Gastroesophageal sphincter (tissue), 4 donors: ENCODE results near the gene DACT2. TPM values are rescaled to one million over a fixed set of nuclear protein-coding genes. Genes with fewer than 3 reads are reported as not detected.
A peak's percentile ranks its signal among the peaks of the same experiment; 100 is the strongest.

ENCODE experiments used
- ATAC-seq: fragments of 150-250 bp; one replicate; pipeline ENCODE4 v1.9.1; 2016; ENCODE audit warnings: mild to moderate bottlenecking, moderate library complexity
- H3K27ac ChIP-seq, 4 donors: fragments of 200-600 bp; sonication (generic) in 3 of 4; 1 replicate in 3 of 4; 2 replicates in 1 of 4; pipeline ENCODE4 v1.5.1; 2016 to 2019
- H3K27me3 ChIP-seq: fragments of 200-600 bp; sonication (generic); one replicate; pipeline ENCODE4 v1.5.1; 2019
- H3K36me3 ChIP-seq, 2 donors: fragments of 200-600 bp; sonication (generic); one replicate each; pipeline ENCODE4 v1.5.1; 2019; ENCODE audit warnings: control low read depth in 1 of 2
- H3K4me1 ChIP-seq, 3 donors: fragments of 200-600 bp; sonication (generic); 1 replicate in 2 of 3; 2 replicates in 1 of 3; pipeline ENCODE4 v1.5.1; 2016 to 2019; ENCODE audit warnings: control low read depth in 2 of 3
- H3K4me3 ChIP-seq, 2 donors: fragments of 200-600 bp; sonication (generic); one replicate each; pipeline ENCODE4 v1.5.1; 2019; ENCODE audit warnings: mild to moderate bottlenecking in 1 of 2, moderate library complexity in 1 of 2
- H3K9me3 ChIP-seq, 3 donors: fragments of 200-600 bp; sonication (generic); one replicate each; pipeline ENCODE4 v1.5.1; 2017 to 2019; ENCODE audit warnings: control low read depth in 2 of 3
- EP300 ChIP-seq: sonication (generic); formaldehyde crosslinking; IDR thresholded peaks from one replicate; pipeline ENCODE4 v1.6.1; 2017; ENCODE audit warnings: antibody characterized with exemption, mild to moderate bottlenecking
- POLR2A ChIP-seq, 2 donors: fragments of 450-650 bp; IDR thresholded peaks; one replicate each; pipeline ENCODE4 v1.6.1; 2017; ENCODE audit warnings: antibody characterized with exemption in 2 of 2, mild to moderate bottlenecking in 2 of 2, moderate library complexity in 1 of 2
- POLR2AphosphoS5 ChIP-seq: sonication (generic); formaldehyde crosslinking; IDR thresholded peaks from one replicate; pipeline ENCODE4 v1.6.1; 2017; ENCODE audit warnings: antibody characterized with exemption
- WGBS, 2 donors: methylation state at CpG; one replicate each; pipeline ENCODE4 v1.1.5; 2018; ENCODE audit warnings: low coverage in 1 of 2; 5-methylcytosine and 5-hydroxymethylcytosine counted together
- total RNA-seq, 4 donors: library from RNA; depleted of rRNA; stranded (reverse); fragments of >200 nt; gene quantifications; one replicate each; pipeline ENCODE4 v1.1.0, GENCODE V29; 2016
- TF ChIP-seq, protein P1 (sequence below), 4 experiments: fragments of 200-600 bp in 2 of 4; fragments of 450-650 bp in 2 of 4; sonication (generic) in 1 of 4; IDR thresholded peaks; one replicate each; pipeline ENCODE4 v1.5.1; 2017 to 2019; ENCODE audit warnings: antibody characterized with exemption in 4 of 4, mild to moderate bottlenecking in 2 of 4, moderate library complexity in 2 of 4

The DACT2 gene
- total RNA-seq, 4 donors from 2014 or later: 0.54 to 4.3 (median 1.5) TPM

- ATAC-seq: no peak
- no peaks in the 10 kb centered on the region for H3K4me1 ChIP-seq
- TF ChIP-seq POLR2AphosphoS5 (no peak), EP300 (no peak), POLR2A (IDR thresholded peaks at IDR 0.05) (no peak)
- TF ChIP-seq, protein P1, sequence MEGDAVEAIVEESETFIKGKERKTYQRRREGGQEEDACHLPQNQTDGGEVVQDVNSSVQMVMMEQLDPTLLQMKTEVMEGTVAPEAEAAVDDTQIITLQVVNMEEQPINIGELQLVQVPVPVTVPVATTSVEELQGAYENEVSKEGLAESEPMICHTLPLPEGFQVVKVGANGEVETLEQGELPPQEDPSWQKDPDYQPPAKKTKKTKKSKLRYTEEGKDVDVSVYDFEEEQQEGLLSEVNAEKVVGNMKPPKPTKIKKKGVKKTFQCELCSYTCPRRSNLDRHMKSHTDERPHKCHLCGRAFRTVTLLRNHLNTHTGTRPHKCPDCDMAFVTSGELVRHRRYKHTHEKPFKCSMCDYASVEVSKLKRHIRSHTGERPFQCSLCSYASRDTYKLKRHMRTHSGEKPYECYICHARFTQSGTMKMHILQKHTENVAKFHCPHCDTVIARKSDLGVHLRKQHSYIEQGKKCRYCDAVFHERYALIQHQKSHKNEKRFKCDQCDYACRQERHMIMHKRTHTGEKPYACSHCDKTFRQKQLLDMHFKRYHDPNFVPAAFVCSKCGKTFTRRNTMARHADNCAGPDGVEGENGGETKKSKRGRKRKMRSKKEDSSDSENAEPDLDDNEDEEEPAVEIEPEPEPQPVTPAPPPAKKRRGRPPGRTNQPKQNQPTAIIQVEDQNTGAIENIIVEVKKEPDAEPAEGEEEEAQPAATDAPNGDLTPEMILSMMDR (IDR thresholded peaks at IDR 0.05): no peak
- 60 to 62% methylated on average over 4 to 7 of the region's 9 CpGs for WGBS, 2 donors
- no peak overlapping the region for H3K27ac ChIP-seq
- H3K4me3 ChIP-seq: no peak overlapping the region
- H3K9me3 ChIP-seq: no peaks in the 10 kb centered on the region
- H3K36me3 ChIP-seq: no peaks in the 10 kb centered on the region
- H3K27me3 ChIP-seq: peaks cover 67% of the 10 kb centered on the region
Observed at GRCh38 chr6:168333491-168333890, 13.9 kb upstream of the DACT2 start.

DNA sequence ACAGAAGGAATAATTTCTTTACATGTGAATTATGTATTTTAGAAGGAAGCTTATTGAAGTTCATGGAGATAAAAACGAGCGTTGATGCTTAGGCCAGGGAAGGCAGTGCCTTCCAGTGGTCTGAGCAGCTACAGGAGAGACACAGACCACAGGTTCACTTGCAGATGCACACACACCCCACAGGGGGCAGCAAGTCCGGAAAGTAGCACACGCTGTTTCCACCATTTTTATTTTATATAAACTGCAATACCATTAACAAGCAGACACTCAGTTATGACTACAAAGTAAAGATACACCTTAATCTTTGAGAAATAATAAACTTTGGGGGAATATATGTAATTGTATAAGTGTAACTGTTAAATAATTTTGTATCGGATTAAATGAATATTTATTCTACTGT is 13.5 kb upstream of the DACT2 start:
- Histone ChIP-seq H3K4me1 (no peaks in the 10 kb centered on the region), H3K9me3 (no peaks in the 10 kb centered on the region), H3K27me3 (peaks cover 72% of the 10 kb centered on the region), H3K36me3 (no peaks in the 10 kb centered on the region), H3K4me3 (no peak overlapping the region), H3K27ac (no peak overlapping the region)
- no peak for ATAC-seq
- WGBS, 2 donors: 55 to 68% methylated on average over 5 of the region's 5 CpGs
- TF ChIP-seq EP300: no peak
- TF ChIP-seq, protein P1 (IDR thresholded peaks at IDR 0.05): peak in 2 of 4 experiments; percentile 17 to 20
- no peak for TF ChIP-seq POLR2A (IDR thresholded peaks at IDR 0.05)

DNA sequence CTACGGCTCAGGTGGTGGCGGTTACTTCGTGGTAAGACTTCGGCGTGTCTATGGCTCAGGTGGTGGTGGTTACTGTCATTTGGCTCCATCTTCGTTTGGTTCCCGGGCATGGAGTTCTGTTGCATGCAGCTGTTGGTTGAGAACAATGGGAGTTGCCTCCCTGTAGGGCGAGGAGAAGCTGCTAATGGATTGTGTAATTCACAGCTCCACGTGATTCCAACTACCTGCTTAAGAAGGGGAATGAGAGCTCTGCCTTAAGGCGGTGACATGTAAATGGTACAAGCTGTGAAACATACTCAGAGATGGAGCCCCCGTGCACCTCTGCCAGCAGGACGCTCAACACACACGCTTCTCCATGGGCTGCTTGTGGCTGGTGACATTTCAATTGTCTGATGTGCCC is 12.4 kb upstream of the DACT2 start:
- WGBS, 2 donors: 63 to 73% methylated on average over 6 to 8 of the region's 13 CpGs
- ATAC-seq: no peak
- H3K27me3 ChIP-seq: peaks cover 74% of the 10 kb centered on the region
- no peak for TF ChIP-seq POLR2A (IDR thresholded peaks at IDR 0.05)
- no peak for TF ChIP-seq EP300
- TF ChIP-seq, protein P1 (IDR thresholded peaks at IDR 0.05): no peak
- no peak for TF ChIP-seq POLR2AphosphoS5
- H3K4me1 ChIP-seq: no peaks in the 10 kb centered on the region
- H3K9me3 ChIP-seq: no peaks in the 10 kb centered on the region
- no peaks in the 10 kb centered on the region for H3K36me3 ChIP-seq
- H3K4me3 ChIP-seq: no peak overlapping the region
- H3K27ac ChIP-seq: no peak overlapping the region

GRCh38 chr6:168331058-168331457 is 11.5 kb upstream of the DACT2 start:
- Histone ChIP-seq H3K4me1 (no peaks in the 10 kb centered on the region), H3K27ac (no peak overlapping the region), H3K9me3 (no peaks in the 10 kb centered on the region), H3K27me3 (peaks cover 68% of the 10 kb centered on the region), H3K4me3 (no peak overlapping the region), H3K36me3 (no peaks in the 10 kb centered on the region)
- WGBS, 2 donors: 86 to 91% methylated on average over 4 of the region's 4 CpGs
- ATAC-seq: no peak
- no peak for TF ChIP-seq POLR2A (IDR thresholded peaks at IDR 0.05)

DNA sequence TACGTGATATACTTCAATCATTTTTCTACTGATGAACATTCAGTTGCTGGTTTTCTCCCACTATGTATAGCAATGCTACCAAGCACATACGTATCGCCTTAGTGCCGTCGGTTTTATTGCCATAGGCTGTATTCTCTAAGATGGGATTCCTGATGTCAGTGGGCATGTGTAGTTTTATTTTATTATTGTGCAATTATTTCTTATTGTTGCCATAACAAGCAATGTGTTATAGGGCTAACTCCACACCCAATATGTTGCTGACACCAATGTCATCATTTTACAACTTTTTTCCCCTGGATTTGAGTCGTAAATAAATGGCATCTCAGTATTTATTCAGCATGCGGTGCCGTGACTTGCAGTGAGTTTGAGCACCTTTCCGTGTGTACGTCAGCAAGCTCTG is 10.8 kb upstream of the DACT2 start:
- Histone ChIP-seq H3K4me1 (no peaks in the 10 kb centered on the region), H3K9me3 (no peaks in the 10 kb centered on the region), H3K27me3 (peaks cover 68% of the 10 kb centered on the region), H3K36me3 (no peaks in the 10 kb centered on the region), H3K27ac (no peak overlapping the region), H3K4me3 (no peak overlapping the region)
- 88 to 90% methylated on average over 5 to 10 of the region's 10 CpGs for WGBS, 2 donors
- ATAC-seq: no peak
- no peak for TF ChIP-seq POLR2A (IDR thresholded peaks at IDR 0.05)
- TF ChIP-seq, protein P1 (IDR thresholded peaks at IDR 0.05): no peak
- no peak for TF ChIP-seq EP300
- TF ChIP-seq POLR2AphosphoS5: no peak
